SIG-M5 treated with dmso at 0.1 percent for 504 hours (cell line): Measurements from ENCODE around the gene PTPRK.

Source experiments
- DNase-seq: peaks from one replicate; lab custom pipeline; 2025; ENCODE audit not compliant: unreplicated experiment; lab: John Stamatoyannopoulos, UW

Gene PTPRK

DNA sequence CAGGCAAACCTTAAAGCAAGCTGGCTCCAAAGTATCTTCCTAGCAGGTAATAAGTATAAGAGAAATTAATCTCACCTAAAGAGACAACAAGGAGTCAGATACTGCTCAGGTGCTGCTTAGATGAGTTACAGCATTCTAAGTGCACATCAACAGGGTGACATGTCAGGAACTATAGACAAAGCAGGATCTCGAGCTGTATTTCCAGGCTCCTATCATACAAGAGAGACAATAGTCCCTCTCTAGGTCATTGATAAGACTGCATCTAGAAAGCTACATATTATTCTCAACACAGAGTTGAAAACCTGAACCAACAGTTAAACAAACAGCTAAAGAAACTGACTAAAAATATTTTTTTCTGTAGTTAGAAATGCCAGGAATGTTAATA, 3.9 kb downstream of the PTPRK start:
- DNase-seq, result no peak

DNA sequence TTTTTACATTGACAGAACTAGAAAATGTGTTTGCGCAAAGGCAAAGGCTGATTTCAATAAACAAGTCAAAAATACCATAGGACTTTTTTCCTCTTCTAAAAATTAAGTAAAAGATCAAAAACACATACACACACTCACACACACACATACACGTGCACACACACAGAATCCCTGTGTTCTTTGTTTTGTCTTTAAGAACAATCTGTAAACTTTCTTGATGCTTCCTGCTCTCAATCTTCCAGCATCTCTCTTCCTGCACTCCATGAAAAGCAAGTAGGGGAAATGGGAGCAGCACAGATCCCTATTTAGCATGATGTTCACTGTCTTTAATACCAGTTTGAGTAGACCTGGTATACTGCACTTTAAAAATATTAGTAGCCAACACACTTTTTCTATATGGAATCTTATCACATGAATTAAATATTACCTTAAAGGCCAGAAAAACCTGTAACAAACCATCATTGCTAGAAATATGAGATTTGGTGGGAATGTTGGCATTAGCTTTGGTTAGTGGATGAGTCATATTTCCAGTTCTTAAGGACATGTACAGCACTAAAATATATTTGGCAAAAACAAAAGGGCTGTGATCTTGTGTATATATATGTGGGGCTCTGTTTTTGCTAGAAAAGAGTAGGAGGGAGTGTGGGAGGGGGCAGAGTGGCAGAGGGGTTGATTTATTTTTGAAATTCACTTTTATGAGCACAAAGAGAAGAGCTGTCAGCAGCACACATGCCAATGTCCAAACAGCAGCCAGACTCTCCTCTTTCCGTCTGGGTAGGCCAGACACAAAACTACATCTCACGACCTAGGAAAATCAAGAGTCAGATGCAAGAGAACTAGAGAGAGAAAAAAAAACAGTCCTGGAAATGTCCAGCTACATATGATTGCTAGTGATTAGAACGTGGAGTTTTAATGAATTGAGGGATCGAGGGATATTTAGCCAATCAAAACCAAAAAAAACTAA, 4.6 kb downstream of the PTPRK start:
- DNase-seq, result no peak

DNA sequence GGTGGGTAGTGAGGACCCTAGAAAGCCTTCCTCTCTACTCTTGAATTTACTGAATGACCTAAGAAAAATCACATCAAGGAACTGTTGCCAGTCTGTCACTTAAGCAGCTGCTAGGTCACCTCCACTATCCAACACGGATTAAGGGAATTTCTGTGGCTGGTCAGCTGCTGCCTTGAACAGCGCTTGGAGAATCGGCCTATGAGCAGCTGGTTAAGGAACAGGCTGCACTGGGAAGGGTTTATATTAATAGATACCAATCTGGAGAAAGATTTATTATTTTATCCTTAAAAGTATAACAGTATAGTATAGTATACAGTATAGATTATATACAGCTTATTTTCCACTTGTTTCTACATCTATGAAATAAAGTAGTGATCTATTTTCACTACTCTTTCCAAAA, 6.5 kb downstream of the PTPRK start:
- no peak for DNase-seq

DNA sequence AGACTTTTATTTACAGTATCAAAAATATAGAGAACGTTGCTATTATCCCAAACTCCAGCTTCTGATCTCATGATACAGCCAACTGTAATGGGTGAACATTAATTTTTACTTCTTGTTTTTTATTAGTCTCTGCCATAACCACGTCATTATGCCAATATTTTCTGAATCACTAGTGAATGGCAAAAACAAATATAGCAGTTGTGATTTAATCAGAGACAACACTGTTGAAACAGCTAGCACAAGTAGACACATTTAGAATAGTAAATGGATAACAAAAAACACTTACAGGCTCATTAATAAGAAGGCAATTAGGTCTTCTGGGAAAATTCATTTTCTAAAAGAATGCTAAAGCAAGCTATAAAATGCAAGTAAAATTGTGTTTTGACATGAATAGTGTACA, 8.1 kb downstream of the PTPRK start:
- no peak for DNase-seq

DNA sequence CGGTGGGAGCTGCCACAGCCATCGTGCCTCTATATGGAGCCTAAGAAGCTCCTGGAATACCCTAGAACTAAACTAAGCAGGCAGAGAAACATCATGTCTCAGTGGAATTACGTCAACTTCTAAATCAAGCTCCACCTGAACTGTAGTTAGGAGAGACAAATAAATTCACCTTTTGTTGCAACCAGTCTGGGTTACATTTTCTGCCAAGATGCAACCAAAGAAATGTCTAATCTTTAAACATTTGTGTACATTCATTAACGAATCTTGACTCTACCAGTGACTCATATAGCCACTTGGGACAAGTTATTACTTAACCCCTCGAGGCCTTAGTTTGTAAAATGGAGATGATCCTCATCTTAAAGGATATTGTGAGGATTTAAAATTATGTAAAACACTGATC, 8.9 kb downstream of the PTPRK start:
- DNase-seq, result peak; percentile 11

DNA sequence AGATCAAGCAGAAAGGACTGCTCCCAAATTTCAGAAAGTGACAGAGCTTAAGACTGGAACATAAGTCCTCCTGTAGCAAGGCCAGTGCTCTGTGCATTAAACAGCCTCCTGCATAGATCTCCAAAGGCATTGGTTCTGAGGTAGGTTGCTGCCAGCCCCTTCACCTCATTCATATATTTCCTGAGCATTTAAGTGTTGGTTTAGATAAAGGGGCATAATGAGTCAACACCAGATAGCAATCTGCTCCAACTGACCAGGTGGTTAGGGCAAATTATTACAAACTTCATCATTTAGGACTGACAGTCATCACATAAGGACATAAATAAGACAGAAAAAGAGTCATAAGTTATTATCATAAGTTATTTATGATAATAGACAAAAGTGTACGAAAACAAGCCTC, 10.7 kb downstream of the PTPRK start:
- DNase-seq, result no peak

DNA sequence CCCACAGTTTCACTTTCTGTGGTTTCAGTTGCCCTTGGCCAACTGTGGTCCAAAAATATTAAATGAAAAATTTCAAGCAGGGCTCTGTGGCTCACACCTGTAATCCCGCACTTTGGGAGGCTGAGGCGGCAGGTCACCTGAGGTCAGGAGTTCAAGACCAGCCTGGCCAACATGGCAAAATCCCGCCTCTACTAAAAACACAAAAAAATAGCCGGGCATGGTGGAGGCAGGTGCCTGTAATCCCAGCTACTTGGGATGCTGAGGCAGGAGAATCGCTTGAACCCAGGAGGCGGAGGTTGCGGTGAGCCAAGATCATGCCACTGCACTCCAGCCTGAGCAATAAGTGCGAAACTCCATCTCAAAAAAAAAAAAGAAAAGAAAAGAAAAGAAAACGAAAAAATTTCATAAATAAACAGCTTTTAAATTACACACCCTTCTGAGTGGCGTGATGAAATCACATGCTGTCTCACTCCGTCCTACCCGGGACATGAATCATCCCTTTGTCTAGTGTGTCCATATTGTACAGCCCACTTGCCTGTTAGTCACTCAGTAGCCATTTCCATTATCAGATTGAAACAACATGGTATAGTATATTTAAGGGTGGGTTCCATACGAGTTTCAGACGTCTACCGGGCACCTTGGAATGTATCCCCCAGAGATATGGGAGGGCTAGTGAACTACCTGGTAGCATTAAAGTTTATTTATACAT, 11.7 kb downstream of the PTPRK start:
- DNase-seq, result no peak

DNA sequence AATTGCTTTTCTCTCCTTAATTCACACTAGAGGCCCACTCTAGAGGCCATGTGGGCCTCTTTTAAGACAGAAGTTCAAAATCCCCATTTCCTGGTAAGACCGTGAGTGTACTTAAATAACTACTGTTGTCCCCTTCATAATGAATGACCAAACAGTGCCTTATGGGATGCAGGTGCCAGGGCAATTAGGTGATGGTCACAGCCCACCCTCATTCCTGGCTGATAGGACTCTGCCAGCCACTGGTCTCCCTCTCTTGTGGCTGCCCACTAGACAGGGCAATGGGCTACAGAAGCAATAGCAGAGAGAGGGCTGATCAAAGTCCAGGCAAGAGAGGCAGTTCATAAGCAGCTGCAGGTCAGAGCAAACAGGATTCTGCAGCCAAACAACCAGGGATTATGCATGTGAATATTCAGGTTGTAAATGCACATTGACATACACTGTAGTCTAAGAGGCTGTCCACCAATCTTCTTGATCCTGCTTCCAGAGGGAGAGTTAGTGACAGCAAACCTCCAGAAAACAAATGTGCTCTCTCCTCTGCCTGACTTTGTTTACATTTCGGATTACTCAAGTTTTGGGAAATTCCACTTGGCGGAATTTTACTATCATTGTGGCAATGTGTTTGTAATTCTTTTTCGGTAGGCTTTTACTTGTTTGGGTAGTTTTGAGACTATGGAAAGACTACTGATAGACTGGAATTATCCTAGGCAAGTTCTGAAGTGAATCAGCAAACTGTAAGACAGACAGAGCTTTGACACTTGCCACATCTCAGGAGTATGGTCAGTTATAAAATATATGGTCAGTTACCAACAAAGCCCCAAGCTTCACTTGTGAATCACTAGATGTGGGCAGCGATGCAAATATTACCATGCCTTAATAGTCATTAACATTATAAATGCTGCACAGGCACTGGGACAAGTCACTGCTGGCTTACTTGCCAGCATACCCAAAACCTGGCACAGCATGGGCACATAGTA, 12.8 kb downstream of the PTPRK start:
- DNase-seq, result no peak

DNA sequence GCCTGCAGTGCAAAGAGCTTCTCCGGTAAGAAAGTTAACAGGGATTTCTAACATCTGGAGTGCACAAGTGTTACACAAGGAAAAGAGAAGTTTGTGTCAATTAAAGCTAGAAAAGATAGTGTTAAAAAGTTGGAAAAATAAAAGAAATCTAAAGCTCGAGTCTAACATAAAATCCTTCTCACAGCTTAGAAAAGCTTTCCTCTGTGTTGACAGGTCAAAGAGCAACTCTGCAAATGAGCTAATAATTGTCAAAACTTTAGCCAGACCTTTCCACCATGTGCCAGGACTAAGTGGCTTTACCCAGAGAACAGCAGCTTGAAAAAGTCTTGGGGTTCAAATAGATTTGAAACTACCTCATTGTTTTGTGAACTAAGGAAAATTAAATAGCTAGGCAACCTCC, 14.8 kb downstream of the PTPRK start:
- DNase-seq, result no peak

DNA sequence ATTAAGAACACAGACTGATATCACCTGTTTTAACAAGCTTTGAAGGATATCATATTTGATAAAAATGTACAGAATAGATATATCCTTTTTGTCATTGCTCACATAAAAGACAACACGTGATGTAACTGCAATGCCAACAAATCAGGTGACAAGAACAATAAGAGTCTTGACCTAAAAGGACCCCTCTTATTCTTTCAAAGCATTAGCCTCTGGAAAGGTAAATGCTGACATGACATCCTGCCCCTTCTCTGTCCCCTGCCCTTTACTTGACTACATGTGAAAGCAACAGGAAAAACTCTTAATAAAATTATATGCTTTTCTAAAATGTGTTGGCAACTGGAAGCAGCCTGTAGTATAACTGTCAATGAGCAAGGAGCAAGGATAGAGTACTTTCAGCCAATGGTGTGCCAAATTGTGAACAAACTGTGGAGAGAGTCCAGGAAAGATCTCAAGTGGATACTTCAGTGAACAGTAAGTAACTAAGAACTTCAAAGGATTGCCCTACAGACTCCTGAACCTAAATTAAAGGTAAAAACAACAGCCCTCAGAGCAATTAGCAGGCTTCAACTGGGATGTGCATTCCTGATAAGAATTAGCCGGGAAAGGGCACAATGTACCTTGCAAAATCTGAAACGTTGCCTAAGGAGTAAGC, 16.3 kb downstream of the PTPRK start:
- no peak for DNase-seq

DNA sequence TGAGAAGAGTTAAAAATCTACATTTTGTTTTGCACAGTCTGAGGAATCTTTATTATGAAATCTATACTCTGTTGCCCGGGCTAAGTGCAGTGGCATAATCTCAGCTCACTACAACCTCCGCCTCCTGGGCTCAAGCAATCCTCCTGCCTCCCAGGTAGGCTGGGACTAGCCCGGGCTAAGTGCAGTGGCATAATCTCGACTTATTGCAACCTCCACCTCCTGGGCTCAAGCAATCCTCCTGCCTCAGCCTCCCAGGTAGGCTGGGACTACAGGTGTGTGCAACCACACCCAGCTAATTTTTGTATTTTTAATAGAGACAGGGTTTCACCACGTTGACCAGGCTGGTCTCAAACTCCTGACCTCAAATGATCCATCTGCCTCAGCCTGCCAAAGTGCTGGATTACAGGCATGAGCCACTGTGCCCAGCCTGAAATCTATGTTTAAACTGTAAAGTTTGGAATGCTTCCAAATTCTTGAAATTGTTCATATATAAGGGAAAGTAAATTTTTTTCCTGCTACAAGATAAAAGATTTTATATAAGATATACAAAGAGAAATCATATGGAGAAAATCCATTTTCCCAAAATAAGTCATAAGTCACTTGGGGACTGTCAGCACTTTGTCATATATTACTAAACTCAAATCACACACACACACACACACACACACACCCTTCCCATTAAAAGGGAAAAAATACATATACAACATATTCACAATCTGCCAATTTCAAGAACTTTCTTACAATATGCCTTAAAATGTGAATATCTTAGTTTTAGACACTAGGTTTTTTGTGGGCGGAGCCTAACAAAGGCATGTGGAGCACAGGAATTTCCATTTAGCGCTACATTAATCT, 19.4 kb downstream of the PTPRK start:
- no peak for DNase-seq

DNA sequence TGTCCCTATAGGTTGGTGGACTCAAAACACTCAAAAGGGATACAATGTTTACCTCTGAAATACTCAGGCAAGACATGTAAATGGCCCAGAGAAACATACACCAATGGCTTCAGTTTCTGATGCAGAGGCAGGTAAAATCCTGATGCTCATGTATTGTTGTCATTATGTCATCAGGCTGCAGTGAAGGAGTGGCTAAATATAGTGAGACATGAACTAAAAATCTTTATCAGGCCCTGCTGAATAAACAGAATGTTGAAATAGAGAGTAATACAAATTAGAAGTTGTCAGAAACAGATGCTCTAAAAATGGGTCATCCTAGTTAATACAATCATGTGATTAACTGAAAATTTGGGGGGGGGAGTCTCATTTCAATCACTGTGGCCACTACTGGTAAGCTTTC, 20.4 kb downstream of the PTPRK start:
- DNase-seq, result no peak

DNA sequence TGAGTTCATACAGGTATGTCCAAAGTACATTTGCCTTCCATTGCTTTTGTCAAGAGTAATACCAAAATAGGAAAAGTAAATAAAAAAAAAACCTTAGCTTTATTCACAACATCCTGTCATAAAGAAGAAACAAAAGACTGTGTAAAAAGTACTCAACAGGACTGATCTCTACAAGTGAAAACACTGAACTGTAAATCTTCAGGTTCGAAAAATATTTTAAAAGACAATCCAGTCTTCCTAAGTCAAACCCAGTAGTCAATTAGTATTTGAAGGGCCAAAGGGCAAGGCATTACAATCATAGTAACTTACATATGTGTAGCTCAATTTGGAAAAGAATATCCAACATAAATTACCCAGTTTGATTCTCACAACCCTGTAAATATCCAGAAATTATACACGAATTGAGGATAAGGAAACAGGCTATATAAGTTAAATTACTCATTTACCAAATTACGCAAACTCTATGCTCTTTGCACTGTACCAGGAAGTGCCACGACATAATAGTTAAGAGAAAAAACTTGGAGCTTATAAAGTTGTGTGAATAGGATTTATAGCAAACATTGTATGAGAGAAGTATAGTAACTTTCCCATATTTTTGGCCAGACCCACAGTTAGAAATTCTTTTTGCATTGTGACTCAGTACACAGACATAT, 21.2 kb downstream of the PTPRK start:
- DNase-seq, result no peak

DNA sequence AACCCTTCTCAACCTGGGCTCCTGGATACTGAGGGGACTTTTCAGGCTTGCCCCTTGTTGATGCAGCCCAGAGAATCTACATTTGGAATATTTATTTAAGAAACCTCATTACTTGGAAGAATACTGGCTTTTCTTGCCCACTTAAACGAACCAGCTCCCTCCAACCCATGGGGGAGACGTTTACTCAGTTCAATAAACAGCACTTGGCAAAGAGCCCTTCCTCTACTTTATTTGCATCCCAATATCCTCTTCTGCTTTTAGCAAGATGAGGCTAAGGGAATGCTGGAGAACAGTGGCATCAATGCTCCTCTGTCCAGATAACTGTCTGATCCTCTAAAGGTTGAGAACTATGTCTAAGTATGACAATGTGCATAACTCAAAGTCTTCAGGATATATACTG, 22.2 kb downstream of the PTPRK start:
- DNase-seq, result no peak

DNA sequence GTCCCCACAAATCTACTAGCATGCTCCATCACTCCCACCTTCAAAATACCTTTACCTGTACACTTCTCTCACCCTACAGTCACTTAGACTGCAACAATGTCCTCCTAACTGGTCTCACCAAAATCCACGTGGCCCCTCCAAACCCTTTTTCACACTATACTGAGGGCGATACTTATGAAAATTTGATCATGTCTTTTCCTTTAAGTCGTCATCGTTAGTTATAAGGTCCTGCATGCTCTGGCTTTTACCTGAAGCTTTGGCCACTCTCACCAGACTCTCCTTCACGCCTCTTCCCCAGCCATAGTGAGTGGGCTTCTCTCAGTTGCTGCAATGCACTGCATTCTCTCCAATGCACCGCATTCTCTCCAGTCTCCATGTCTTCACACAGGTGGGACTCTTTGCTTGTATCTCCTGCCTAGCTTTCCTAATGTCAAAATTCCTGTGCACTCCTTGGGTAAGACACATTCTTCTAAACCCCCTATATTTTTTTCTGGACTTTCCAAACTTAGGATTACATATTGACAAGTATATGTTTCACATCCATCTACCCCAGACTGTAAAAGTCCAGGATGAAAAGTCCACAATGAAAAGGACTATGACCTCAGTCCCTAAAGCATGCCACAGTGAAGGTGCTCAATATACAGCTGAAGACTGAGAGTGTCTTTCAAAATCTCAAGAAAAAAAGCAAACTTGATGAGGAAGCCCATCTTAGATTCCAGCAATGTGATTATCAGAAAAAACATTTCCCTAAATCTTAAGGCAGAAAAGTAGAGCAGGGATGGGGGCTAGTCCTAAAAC, 24.7 kb downstream of the PTPRK start:
- no peak for DNase-seq

DNA sequence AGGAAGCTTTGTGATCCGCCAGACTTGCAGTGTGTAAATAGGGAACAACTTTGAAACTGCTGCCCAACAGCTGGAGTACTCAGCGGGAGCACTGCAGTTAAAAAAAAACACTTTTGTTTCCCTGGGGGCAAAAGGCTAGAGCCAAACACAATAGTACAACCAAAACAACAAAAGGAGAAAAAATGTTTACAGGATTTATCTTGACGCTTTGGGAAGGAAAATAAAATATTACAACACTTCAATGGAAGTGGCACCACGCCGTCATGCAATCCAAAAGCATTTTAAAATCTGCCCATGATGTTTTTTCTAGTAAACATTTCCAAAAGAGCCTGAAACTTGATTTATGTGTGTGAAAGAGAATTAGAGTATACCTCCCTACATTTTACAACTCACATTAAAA, 26.0 kb downstream of the PTPRK start:
- DNase-seq, result no peak

DNA sequence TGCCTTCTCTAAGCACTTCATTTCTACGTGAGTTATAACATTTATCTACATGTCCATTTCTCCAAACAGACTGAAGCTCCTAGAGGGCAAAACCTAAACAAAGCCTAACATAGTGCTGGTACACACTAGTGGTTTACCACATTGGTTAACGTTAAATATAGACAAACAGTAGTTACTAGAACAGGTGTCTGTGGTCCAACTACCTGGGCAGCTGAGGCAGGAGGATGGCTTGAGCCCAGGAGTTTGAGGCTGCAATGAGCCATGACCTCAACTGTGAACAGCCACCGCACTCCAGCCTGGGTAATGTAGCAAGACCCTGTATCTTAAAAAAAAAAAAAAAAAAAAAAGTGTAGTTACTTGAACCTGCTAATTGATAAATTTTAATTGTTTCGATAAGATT, 26.5 kb downstream of the PTPRK start:
- DNase-seq, result no peak

DNA sequence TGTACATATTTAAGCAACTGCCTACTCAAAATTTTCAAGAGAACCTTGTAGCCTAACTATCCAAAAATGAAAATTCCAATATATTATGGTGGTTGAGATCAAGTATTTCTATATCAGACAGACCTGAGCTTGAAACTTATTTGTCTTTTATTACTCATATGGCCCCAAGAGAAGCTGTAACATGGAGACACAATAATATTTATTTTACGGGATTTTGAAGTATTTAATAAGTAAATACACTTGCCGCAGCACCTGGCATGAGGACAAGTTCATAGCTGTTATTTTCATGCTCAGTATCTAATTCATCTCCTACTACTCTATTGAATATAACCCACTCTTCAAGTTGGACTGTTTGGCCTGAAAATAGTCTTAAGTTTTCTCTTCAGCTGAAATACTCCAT, 28.0 kb downstream of the PTPRK start:
- no peak for DNase-seq
